Psoas muscle (tissue), 8 donors: ENCODE results near the gene HSF2BP. TPM values are rescaled to one million over a fixed set of nuclear protein-coding genes. Genes with fewer than 3 reads are reported as not detected.
"Not testable (repeated sequence)": the region's sequence is repeated elsewhere in the genome, so short reads cannot be mapped to it uniquely, and the experiment has no call there.

Experiments used
- ATAC-seq, 4 donors: fragments of 200-7000 bp; cut with Tn5 transposase; one replicate each; pipeline ENCODE4 v1.9.1; 2020; ENCODE audit warnings: moderate library complexity in 3 of 4, mild to moderate bottlenecking in 2 of 4
- DNase-seq, 2 donors: peaks; one replicate each; pipeline ENCODE4 v3.0.0-alpha.2; 2020
- H3K27ac ChIP-seq: fragments of 200-600 bp; one replicate; pipeline ENCODE4 v1.8.0; 2022
- H3K27me3 ChIP-seq, 3 donors: fragments of 200-600 bp in 1 of 3; one replicate each; pipeline versions ENCODE4 v1.6.1 to v1.8.0; 2013 to 2022; ENCODE audit warnings: low read length in 2 of 3, mild to moderate bottlenecking in 2 of 3, moderate library complexity in 1 of 3; ENCODE audit not compliant: insufficient read depth in 3 of 3
- H3K36me3 ChIP-seq, 2 donors: fragments of 200-600 bp in 1 of 2; one replicate each; pipeline versions ENCODE4 v1.6.1 to v1.8.0; 2013 to 2022; ENCODE audit warnings: low read depth in 1 of 2, mild to moderate bottlenecking in 1 of 2, moderate library complexity in 1 of 2; ENCODE audit not compliant: insufficient read depth in 1 of 2
- H3K4me1 ChIP-seq: fragments of 200-600 bp; one replicate; pipeline ENCODE4 v1.8.0; 2022
- H3K4me3 ChIP-seq: fragments of 200-600 bp; one replicate; pipeline ENCODE4 v1.8.0; 2022; ENCODE audit warnings: mild to moderate bottlenecking
- H3K9me3 ChIP-seq: fragments of 200-600 bp; one replicate; pipeline ENCODE4 v1.8.0; 2022
- WGBS, 3 donors: extraction: QIAGEN DNeasy Blood & Tissue Kit; methylation state at CpG; one replicate each; pipeline versions ENCODE4 v1.1.6 to v1.1.7; 2013; 5-methylcytosine and 5-hydroxymethylcytosine counted together
- intact Hi-C, 2 donors: fragments of 100-400 bp; cut with DNase I; formaldehyde crosslinking; loops; one replicate each; pipeline versions ENCODE4 v1.11.0 to v1.14.2; 2022
- polyA plus RNA-seq, 3 donors: library from polyadenylated mRNA; stranded (reverse); fragments of 200-250 nt; gene quantifications; one replicate each; pipeline ENCODE4 v1.2.3, GENCODE V29; 2013
- total RNA-seq, 4 donors: library from RNA; stranded (reverse); fragmentation: NEBNext Ultra II Directional in 2 of 4; extraction: Animal tissue kit (Norgen Biotek cat#: 25700) in 2 of 4; gene quantifications; one replicate each; pipeline versions ENCODE4 v1.2.1 to v1.2.4, GENCODE V29; 2021 to 2023
- donor health status: healthy with polysubstance abuse.
- donor health status: DM: no; HTN: no; CAD: no; lungs with moderate emphysema.
- donor health status: Bipolar disorder and iron deficiency.
- donor health status: healthy.
- donor health status: DM: yes; HTN: yes; CAD: no.
- donor health status: DM: no; HTN: no; CAD: no.
- donor health status: DM: no; HTN: no; CAD: no.
- donor health status: DM: yes; HTN: yes; CAD: no.

The HSF2BP gene
- total and polyA plus RNA-seq, 7 donors: 0.16 to 1.7 (median 0.28) TPM; not detected in 1

GRCh38 chr21:43516860-43517627 lies 142.2 kb downstream of the HSF2BP start:
- intact Hi-C loops, H3K4me3 ChIP-seq: not testable (repeated sequence)

GRCh38 chr21:43516295-43516847 lies 142.9 kb downstream of the HSF2BP start:
- H3K27ac ChIP-seq, DNase-seq, H3K4me1 ChIP-seq, H3K36me3 ChIP-seq, H3K4me3 ChIP-seq, H3K9me3 ChIP-seq, H3K27me3 ChIP-seq, intact Hi-C loops: not testable (repeated sequence)
- no CpG with 5 or more reads among the region's 4 CpGs for WGBS, 3 donors
- peak in 1 of 4 donors; percentile 5 for ATAC-seq

More at GRCh38 chr21:43516860-43517627, 142.2 kb downstream of the HSF2BP start:
- ATAC-seq: peak; percentile 82 to 92 (median 88)
- WGBS, 3 donors: no CpG with 5 or more reads among the region's 10 CpGs
- not testable (repeated sequence) for H3K36me3 ChIP-seq, DNase-seq, H3K27me3 ChIP-seq, H3K27ac ChIP-seq, H3K4me1 ChIP-seq, H3K9me3 ChIP-seq

GRCh38 chr21:43514834-43515233 lies 144.5 kb downstream of the HSF2BP start:
- no CpG with 5 or more reads among the region's 3 CpGs for WGBS, 3 donors
- ATAC-seq, intact Hi-C loops, H3K4me1 ChIP-seq, DNase-seq, H3K27ac ChIP-seq, H3K27me3 ChIP-seq, H3K4me3 ChIP-seq, H3K9me3 ChIP-seq, H3K36me3 ChIP-seq: not testable (repeated sequence)

- intact Hi-C loops, H3K36me3 ChIP-seq, H3K27me3 ChIP-seq, H3K27ac ChIP-seq, ATAC-seq, H3K9me3 ChIP-seq, H3K4me3 ChIP-seq, DNase-seq, H3K4me1 ChIP-seq: not testable (repeated sequence)
- WGBS, 3 donors: no CpG with 5 or more reads among the region's 3 CpGs
Observed at GRCh38 chr21:43513023-43513422, 146.3 kb downstream of the HSF2BP start.

- H3K36me3 ChIP-seq, H3K27ac ChIP-seq, intact Hi-C loops, H3K9me3 ChIP-seq, H3K4me1 ChIP-seq, DNase-seq, H3K27me3 ChIP-seq, H3K4me3 ChIP-seq: not testable (repeated sequence)
- ATAC-seq: peak in 1 of 4 donors; percentile 7
- no CpG with 5 or more reads among the region's 4 CpGs for WGBS, 3 donors
Observed at GRCh38 chr21:43511209-43511608, 148.1 kb downstream of the HSF2BP start.

GRCh38 chr21:43510669-43511068 lies 148.6 kb downstream of the HSF2BP start:
- ATAC-seq: peak; percentile 93 to 94 (median 94)
- H3K9me3 ChIP-seq, H3K27me3 ChIP-seq, DNase-seq, H3K36me3 ChIP-seq, H3K4me1 ChIP-seq, H3K4me3 ChIP-seq, H3K27ac ChIP-seq, intact Hi-C loops: not testable (repeated sequence)
- no CpG with 5 or more reads among the region's 3 CpGs for WGBS, 3 donors

GRCh38 chr21:43503892-43504291 lies 155.4 kb downstream of the HSF2BP start:
- H3K4me3 ChIP-seq, H3K27me3 ChIP-seq, H3K9me3 ChIP-seq, H3K27ac ChIP-seq, ATAC-seq, intact Hi-C loops, DNase-seq, H3K4me1 ChIP-seq, H3K36me3 ChIP-seq: not testable (repeated sequence)
- WGBS, 3 donors: no CpG with 5 or more reads among the region's 13 CpGs

GRCh38 chr21:43503075-43503750 lies 156.1 kb downstream of the HSF2BP start:
- H3K27me3 ChIP-seq, H3K4me1 ChIP-seq, H3K4me3 ChIP-seq, intact Hi-C loops, DNase-seq, H3K9me3 ChIP-seq, H3K27ac ChIP-seq, H3K36me3 ChIP-seq: not testable (repeated sequence)
- ATAC-seq: peak; percentile 47 to 63 (median 50)
- no CpG with 5 or more reads among the region's 15 CpGs for WGBS, 3 donors

- DNase-seq, H3K9me3 ChIP-seq, H3K36me3 ChIP-seq, H3K4me3 ChIP-seq, H3K27me3 ChIP-seq, H3K27ac ChIP-seq, H3K4me1 ChIP-seq, intact Hi-C loops: not testable (repeated sequence)
- ATAC-seq: peak; percentile 40 to 75 (median 58)
- WGBS, 3 donors: no CpG with 5 or more reads among the region's 23 CpGs
Observed at GRCh38 chr21:43502407-43503071, 156.7 kb downstream of the HSF2BP start.

GRCh38 chr21:43498924-43499323 lies 160.4 kb downstream of the HSF2BP start:
- H3K4me3 ChIP-seq: not testable (repeated sequence)
- 33 to 54% (median 40%) methylated on average over 1 to 2 of the region's 8 CpGs for whole genome bisulfite sequencing, 3 donors

GRCh38 chr21:43498065-43498464 lies 161.2 kb downstream of the HSF2BP start:
- H3K9me3 ChIP-seq, intact Hi-C loops, H3K4me3 ChIP-seq, H3K27ac ChIP-seq, DNase-seq, H3K27me3 ChIP-seq, H3K36me3 ChIP-seq, H3K4me1 ChIP-seq: not testable (repeated sequence)
- WGBS, 3 donors: no CpG with 5 or more reads among the region's 7 CpGs
- peak; percentile 73 to 83 (median 80) for ATAC-seq

More at GRCh38 chr21:43498924-43499323, 160.4 kb downstream of the HSF2BP start:
- intact Hi-C loops, DNase-seq, H3K4me1 ChIP-seq, H3K9me3 ChIP-seq, H3K27me3 ChIP-seq, H3K36me3 ChIP-seq: not testable (repeated sequence)
- peak; percentile 45 to 64 (median 56) for ATAC-seq
- H3K27ac ChIP-seq: peak overlapping the region; percentile 55
